HuH-7.5 (cell line): ENCODE measurements around the gene NUDT13.

Experiments
- DNase-seq: peaks from one replicate; pipeline ENCODE4 v3.0.0; 2011; ENCODE audit warnings: low spot score

The NUDT13 gene

GRCh38 chr10:73110345-73110849, at the start of gene NUDT13:
Gene NUDT13, plus strand, starts transcription at chr10:73110455. Its CDS starts 3,911 bp downstream, at chr10:73114366.
- peak; percentile 32 for DNase-seq

GRCh38 chr10:73060738-73061635, 49.3 kb upstream of the NUDT13 start:
- DNase-seq, result peak; percentile 19

- no peak for DNase-seq
These were observed 48.5 kb upstream of the NUDT13 start for GRCh38 chr10:73061743-73062142.

- DNase-seq, result no peak
These were observed 44.8 kb upstream of the NUDT13 start for GRCh38 chr10:73065441-73065840.

- no peak for DNase-seq
These were observed 36.6 kb upstream of the NUDT13 start for GRCh38 chr10:73073627-73074026.

- no peak for DNase-seq
These were observed 34.4 kb upstream of the NUDT13 start for GRCh38 chr10:73075829-73076228.

- no peak for DNase-seq
These were observed 33.7 kb upstream of the NUDT13 start for GRCh38 chr10:73076360-73077183.

- DNase-seq, result no peak
These were observed 30.3 kb upstream of the NUDT13 start for GRCh38 chr10:73079779-73080541.

GRCh38 chr10:73083221-73083620, 27.0 kb upstream of the NUDT13 start:
- DNase-seq, result no peak

GRCh38 chr10:73084209-73084608, 26.0 kb upstream of the NUDT13 start:
- DNase-seq, result no peak

- no peak for DNase-seq
These were observed 23.4 kb upstream of the NUDT13 start for GRCh38 chr10:73086816-73087215.

GRCh38 chr10:73088304-73088703, 22.0 kb upstream of the NUDT13 start:
- no peak for DNase-seq

GRCh38 chr10:73092830-73093229, 17.4 kb upstream of the NUDT13 start:
- DNase-seq, result no peak

GRCh38 chr10:73093922-73094850, 16.1 kb upstream of the NUDT13 start:
- no peak for DNase-seq

GRCh38 chr10:73094986-73095480, 15.2 kb upstream of the NUDT13 start:
- DNase-seq, result no peak

- DNase-seq, result peak; percentile 20
These were observed 14.7 kb upstream of the NUDT13 start for GRCh38 chr10:73095481-73096021.

GRCh38 chr10:73096041-73096448, 14.2 kb upstream of the NUDT13 start:
- peak; percentile 21 for DNase-seq

- DNase-seq, result peak; percentile 81
These were observed 13.6 kb upstream of the NUDT13 start, which contains the start of gene P4HA1 for GRCh38 chr10:73096449-73097304. Gene P4HA1, minus strand, starts transcription at chr10:73096866. Its CDS starts 21,983 bp downstream, at chr10:73074883.

- no peak for DNase-seq
These were observed 13.0 kb upstream of the NUDT13 start for GRCh38 chr10:73097305-73097670.
